ENCODE measurements around the gene SGPP1. TPM values are rescaled to one million over a fixed set of nuclear protein-coding genes. Genes with fewer than 3 reads are reported as not detected.
A peak's percentile ranks its signal among the peaks of the same experiment; 100 is the strongest.

Gene SGPP1, protein sequence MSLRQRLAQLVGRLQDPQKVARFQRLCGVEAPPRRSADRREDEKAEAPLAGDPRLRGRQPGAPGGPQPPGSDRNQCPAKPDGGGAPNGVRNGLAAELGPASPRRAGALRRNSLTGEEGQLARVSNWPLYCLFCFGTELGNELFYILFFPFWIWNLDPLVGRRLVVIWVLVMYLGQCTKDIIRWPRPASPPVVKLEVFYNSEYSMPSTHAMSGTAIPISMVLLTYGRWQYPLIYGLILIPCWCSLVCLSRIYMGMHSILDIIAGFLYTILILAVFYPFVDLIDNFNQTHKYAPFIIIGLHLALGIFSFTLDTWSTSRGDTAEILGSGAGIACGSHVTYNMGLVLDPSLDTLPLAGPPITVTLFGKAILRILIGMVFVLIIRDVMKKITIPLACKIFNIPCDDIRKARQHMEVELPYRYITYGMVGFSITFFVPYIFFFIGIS
- 10 to 100 TPM; 18.2 to 19.9 TPM for total RNA-seq

DNA sequence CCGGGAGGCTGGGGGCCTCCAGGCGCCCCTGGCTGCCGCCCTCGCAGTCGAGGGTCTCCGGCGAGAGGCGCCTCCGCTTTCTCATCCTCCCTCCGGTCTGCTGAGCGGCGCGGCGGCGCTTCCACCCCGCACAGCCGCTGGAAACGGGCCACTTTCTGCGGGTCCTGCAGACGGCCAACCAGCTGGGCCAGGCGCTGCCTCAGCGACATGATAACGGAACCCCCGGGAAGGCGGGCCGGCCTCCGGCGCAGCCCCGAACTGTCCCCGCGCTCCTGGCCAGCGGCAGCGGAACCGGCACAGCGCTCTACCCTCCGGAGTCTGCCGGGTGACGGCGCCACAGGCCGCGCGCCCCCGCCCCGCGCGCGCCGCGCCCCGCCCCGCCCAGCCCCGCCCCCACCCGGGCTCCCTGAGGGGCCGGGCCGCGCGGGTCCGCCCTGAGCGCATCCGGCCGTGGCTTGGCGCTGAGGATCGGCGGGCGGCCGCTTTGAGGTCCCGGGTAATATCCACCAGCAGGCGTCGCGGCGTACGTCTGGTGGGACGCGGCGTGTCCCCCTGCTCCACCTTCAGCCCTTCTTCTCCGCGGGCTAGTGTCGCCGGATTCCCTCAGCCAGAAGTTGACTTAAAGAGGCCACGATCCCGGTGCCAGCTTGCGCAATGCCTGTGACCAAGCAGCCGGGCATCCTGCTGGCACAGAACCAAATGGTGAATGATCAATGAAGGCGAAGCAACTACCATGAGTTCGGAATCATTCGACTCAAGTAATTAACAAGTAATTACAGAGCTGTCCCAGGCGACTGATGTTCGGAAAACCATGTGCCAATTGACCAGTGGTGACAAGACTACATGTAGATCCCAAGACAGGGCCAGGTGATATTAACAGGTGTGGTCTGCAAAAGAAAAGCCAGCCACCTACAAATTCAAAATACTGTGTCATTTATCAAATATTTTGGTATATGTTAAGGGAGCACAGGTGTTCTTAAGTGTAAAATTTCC, at the start of gene SGPP1:
Gene SGPP1, minus strand, starts transcription at position 330 of the 993 bp plus-strand sequence. Its CDS starts 121 bp downstream, at position 209.
- Mint-ChIP-seq H3K4me1 (ENCODE audit: low read depth) (peaks cover 32% of the 10 kb centered on the region), H3K27me3 (ENCODE audit: low read depth) (peaks cover 7% of the 10 kb centered on the region), H3K36me3 (ENCODE audit: low read depth) (peaks cover 5% of the 10 kb centered on the region)

GRCh38 chr14:63777024-63777423, 49.2 kb upstream of the SGPP1 start:
- Mint-ChIP-seq H3K27me3 (ENCODE audit: low read depth) (no peaks in the 10 kb centered on the region), H3K9me3 (ENCODE audit: insufficient read depth) (no peaks in the 10 kb centered on the region), H3K4me1 (ENCODE audit: low read depth) (peaks cover 4% of the 10 kb centered on the region), H3K36me3 (ENCODE audit: low read depth) (no peaks in the 10 kb centered on the region), H3K4me3 (no peak overlapping the region), H3K27ac (no peak overlapping the region)
- DNase-seq: no peak
- ATAC-seq: no peak
- ChIA-PET POLR2A (no interaction called here), CTCF (no interaction called here)

More for the DNA sequence above, at the start of gene SGPP1:
- peak; percentile 95 for ATAC-seq
- Mint-ChIP-seq H3K27ac (peak within 1 kb of the TSS; percentile 98), H3K4me3 (peak within 1 kb of the TSS; percentile 97), H3K9me3 (ENCODE audit: insufficient read depth) (no peaks in the 10 kb centered on the region)
- peak; percentile 89 for DNase-seq
- ChIA-PET POLR2A (interaction anchor here (0.6 to 1.5 kb wide), 7 partner anchors 9 to 88 kb away, joined by 3 to 5 read pairs (median 3); no protein-coding TSS in a partner anchor), CTCF (interaction anchor here (0.7 to 5.8 kb wide), 11 partner anchors 9 to 576 kb away, joined by 3 to 44 read pairs (median 4); no protein-coding TSS in a partner anchor)

- ATAC-seq (no peak), DNase-seq (no peak)
- peak overlapping the region; percentile 52 for H3K27ac Mint-ChIP-seq
- no peaks in the 10 kb centered on the region for H3K27me3 Mint-ChIP-seq (ENCODE audit: low read depth)
- POLR2A ChIA-PET: interaction anchor here (0.9 kb wide), 1 partner anchor 46 kb away, joined by 3 read pairs; no protein-coding TSS in a partner anchor
- H3K4me1 Mint-ChIP-seq (ENCODE audit: low read depth): peaks cover 13% of the 10 kb centered on the region
- CTCF ChIA-PET: interaction anchor here (1.1 to 1.2 kb wide), 2 partner anchors 11 to 530 kb away, joined by 4 read pairs; no protein-coding TSS in a partner anchor
- H3K4me3 Mint-ChIP-seq: no peak overlapping the region
- H3K9me3 Mint-ChIP-seq (ENCODE audit: insufficient read depth): no peaks in the 10 kb centered on the region
- no peaks in the 10 kb centered on the region for H3K36me3 Mint-ChIP-seq (ENCODE audit: low read depth)
These were observed 45.6 kb upstream of the SGPP1 start for GRCh38 chr14:63773504-63773903.

DNA sequence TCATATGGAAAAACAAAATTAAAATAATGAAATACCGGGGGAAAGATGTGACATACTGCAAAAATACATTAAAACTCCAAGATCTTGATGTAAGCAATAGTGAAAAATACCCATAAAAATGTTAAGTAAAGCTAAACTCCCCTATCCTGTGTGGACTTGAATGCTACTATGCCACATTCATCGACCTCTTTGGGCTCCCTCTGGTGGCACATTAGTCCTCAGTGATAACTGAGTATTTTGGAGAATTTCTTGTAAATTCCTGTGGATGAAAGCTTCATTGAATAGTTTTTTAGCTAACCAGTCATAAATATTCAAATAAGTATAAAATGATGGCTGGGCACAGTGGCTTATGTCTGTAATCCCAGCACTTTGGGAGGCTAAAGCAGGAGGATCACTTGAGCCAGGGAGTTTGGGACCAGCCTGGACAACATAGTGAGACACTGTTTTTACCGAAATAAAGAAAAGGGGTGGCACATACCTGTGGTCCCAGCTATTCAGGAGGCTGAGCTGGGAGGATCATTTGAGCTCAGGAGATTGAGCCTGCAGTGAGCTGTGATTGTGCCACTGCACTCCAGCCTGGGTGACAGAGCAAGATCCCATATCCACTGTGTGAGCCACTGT, 42.4 kb upstream of the SGPP1 start:
- H3K4me3 Mint-ChIP-seq: no peak overlapping the region
- H3K9me3 Mint-ChIP-seq (ENCODE audit: insufficient read depth): no peaks in the 10 kb centered on the region
- ChIA-PET POLR2A (interaction anchor here (0.6 to 1.1 kb wide), 2 partner anchors 43 to 344 kb away, joined by 3 to 5 read pairs; partner anchors contain the start of gene SGPP1), CTCF (interaction anchor here (0.7 to 3.8 kb wide), 29 partner anchors 9 to 618 kb away, joined by 3 to 44 read pairs (median 4); partner anchors contain the start of genes MTHFD1, PPP2R5E, SGPP1 and WDR89)
- no peaks in the 10 kb centered on the region for H3K27me3 Mint-ChIP-seq (ENCODE audit: low read depth)
- ATAC-seq: peak; percentile 92
- peaks cover 13% of the 10 kb centered on the region for H3K4me1 Mint-ChIP-seq (ENCODE audit: low read depth)
- no peaks in the 10 kb centered on the region for H3K36me3 Mint-ChIP-seq (ENCODE audit: low read depth)
- peak overlapping the region; percentile 6 for H3K27ac Mint-ChIP-seq
- DNase-seq: peak; percentile 75

- no peaks in the 10 kb centered on the region for H3K36me3 Mint-ChIP-seq (ENCODE audit: low read depth)
- POLR2A ChIA-PET: no interaction called here
- no peak for ATAC-seq
These were observed 38.7 kb upstream of the SGPP1 start for GRCh38 chr14:63766611-63767010.

GRCh38 chr14:63764620-63765139, 36.8 kb upstream of the SGPP1 start:
- POLR2A ChIA-PET: no interaction called here
- H3K4me1 Mint-ChIP-seq (ENCODE audit: low read depth): peaks cover 14% of the 10 kb centered on the region
- CTCF ChIA-PET: interaction anchor here (1.3 to 1.4 kb wide), 2 partner anchors 36 to 376 kb away, joined by 3 to 5 read pairs; partner anchors contain the start of gene SGPP1
- H3K36me3 Mint-ChIP-seq (ENCODE audit: low read depth): no peaks in the 10 kb centered on the region
- no peak overlapping the region for H3K4me3 Mint-ChIP-seq
- no peaks in the 10 kb centered on the region for H3K27me3 Mint-ChIP-seq (ENCODE audit: low read depth)
- ATAC-seq: no peak
- H3K27ac Mint-ChIP-seq: no peak overlapping the region
- no peaks in the 10 kb centered on the region for H3K9me3 Mint-ChIP-seq (ENCODE audit: insufficient read depth)
- DNase-seq: no peak

More at GRCh38 chr14:63766611-63767010, 38.7 kb upstream of the SGPP1 start:
- H3K27ac Mint-ChIP-seq: no peak overlapping the region
- CTCF ChIA-PET: no interaction called here
- no peaks in the 10 kb centered on the region for H3K9me3 Mint-ChIP-seq (ENCODE audit: insufficient read depth)
- no peaks in the 10 kb centered on the region for H3K27me3 Mint-ChIP-seq (ENCODE audit: low read depth)
- peaks cover 10% of the 10 kb centered on the region for H3K4me1 Mint-ChIP-seq (ENCODE audit: low read depth)
- DNase-seq: no peak
- no peak overlapping the region for H3K4me3 Mint-ChIP-seq

- POLR2A ChIA-PET: no interaction called here
- peaks cover 2% of the 10 kb centered on the region for H3K36me3 Mint-ChIP-seq (ENCODE audit: low read depth)
- DNase-seq (no peak), ATAC-seq (no peak)
- H3K9me3 Mint-ChIP-seq (ENCODE audit: insufficient read depth): no peaks in the 10 kb centered on the region
- H3K27ac Mint-ChIP-seq: no peak overlapping the region
- CTCF ChIA-PET: no interaction called here
- no peak overlapping the region for H3K4me3 Mint-ChIP-seq
- H3K4me1 Mint-ChIP-seq (ENCODE audit: low read depth): peaks cover 19% of the 10 kb centered on the region
- H3K27me3 Mint-ChIP-seq (ENCODE audit: low read depth): no peaks in the 10 kb centered on the region
These were observed 36.2 kb upstream of the SGPP1 start for GRCh38 chr14:63764103-63764502.

DNA sequence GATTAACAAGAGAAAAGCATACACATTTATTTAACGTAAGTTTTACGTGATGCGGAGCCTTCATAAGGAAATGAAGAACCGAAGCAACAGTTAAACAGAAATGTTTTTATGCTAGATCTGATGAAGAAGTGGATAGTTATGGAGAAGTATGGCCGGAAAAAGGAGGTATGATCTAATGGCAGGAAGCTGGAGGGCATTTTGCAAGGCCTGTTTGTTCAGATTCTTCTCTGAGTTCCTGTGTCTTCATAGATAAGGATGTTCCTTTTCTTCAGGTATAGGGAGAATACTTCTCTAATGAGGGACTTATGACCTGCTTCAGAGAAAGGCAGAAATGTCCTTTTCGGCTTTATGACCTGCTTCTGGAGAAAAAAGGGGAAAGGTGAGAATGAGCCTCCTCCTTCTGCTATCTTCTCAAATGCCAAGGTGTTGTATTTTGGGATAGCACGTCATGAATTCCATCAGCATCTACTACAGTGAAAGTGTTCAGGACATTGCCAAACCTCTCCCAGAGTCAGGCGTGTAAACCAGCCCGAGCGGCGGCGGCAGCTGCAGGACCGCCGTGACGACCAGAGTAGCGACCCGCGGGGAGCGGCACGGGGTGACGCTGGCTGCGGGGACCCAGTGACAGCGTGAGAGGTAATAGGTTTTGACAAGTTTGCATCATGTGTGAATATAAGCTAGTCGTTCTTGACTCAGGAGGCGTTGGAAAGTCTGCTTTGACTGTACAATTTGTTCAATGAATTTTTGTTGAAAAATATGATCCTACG, 33.7 kb upstream of the SGPP1 start:
- Mint-ChIP-seq H3K4me1 (ENCODE audit: low read depth) (peaks cover 19% of the 10 kb centered on the region), H3K27me3 (ENCODE audit: low read depth) (no peaks in the 10 kb centered on the region), H3K36me3 (ENCODE audit: low read depth) (peaks cover 2% of the 10 kb centered on the region), H3K9me3 (ENCODE audit: insufficient read depth) (no peaks in the 10 kb centered on the region), H3K27ac (no peak overlapping the region), H3K4me3 (no peak overlapping the region)
- ChIA-PET POLR2A (no interaction called here), CTCF (interaction anchor here (1.3 kb wide), 1 partner anchor 9 kb away, joined by 4 read pairs; no protein-coding TSS in a partner anchor)
- DNase-seq: no peak
- ATAC-seq: no peak

DNA sequence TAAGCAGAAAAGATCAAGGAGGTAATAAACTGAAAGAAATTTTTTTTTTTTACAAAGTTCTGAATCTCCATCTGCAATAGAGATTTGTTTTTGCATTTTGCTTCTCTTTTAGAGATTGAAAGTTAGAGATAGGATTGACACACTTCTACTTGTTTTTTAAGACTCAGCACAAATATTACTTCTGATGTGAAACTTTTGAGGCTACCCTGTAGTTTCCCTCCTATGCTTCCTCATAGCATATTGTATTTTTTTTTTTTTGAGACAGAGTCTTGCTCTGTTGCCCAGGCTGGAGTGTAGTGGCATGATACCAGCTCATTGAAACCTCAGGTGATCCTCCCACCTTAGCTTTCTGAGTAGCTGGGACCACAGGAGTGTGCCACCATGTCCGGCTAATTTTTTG, 32.1 kb upstream of the SGPP1 start:
- H3K27ac Mint-ChIP-seq: peak overlapping the region; percentile 95
- no peaks in the 10 kb centered on the region for H3K27me3 Mint-ChIP-seq (ENCODE audit: low read depth)
- peak; percentile 36 for ATAC-seq
- POLR2A ChIA-PET: no interaction called here
- CTCF ChIA-PET: no interaction called here
- H3K9me3 Mint-ChIP-seq (ENCODE audit: insufficient read depth): no peaks in the 10 kb centered on the region
- no peak for DNase-seq
- peaks cover 19% of the 10 kb centered on the region for H3K4me1 Mint-ChIP-seq (ENCODE audit: low read depth)
- peak overlapping the region; percentile 73 for H3K4me3 Mint-ChIP-seq
- H3K36me3 Mint-ChIP-seq (ENCODE audit: low read depth): peaks cover 2% of the 10 kb centered on the region

- peak; percentile 62 for DNase-seq
- H3K27ac Mint-ChIP-seq: peak overlapping the region; percentile 95
- H3K36me3 Mint-ChIP-seq (ENCODE audit: low read depth): peaks cover 2% of the 10 kb centered on the region
- peak overlapping the region; percentile 73 for H3K4me3 Mint-ChIP-seq
- H3K9me3 Mint-ChIP-seq (ENCODE audit: insufficient read depth): no peaks in the 10 kb centered on the region
- peaks cover 19% of the 10 kb centered on the region for H3K4me1 Mint-ChIP-seq (ENCODE audit: low read depth)
- peak; percentile 98 for ATAC-seq
- POLR2A ChIA-PET: no interaction called here
- H3K27me3 Mint-ChIP-seq (ENCODE audit: low read depth): no peaks in the 10 kb centered on the region
- CTCF ChIA-PET: interaction anchor here (3.1 kb wide), 1 partner anchor 11 kb away, joined by 12 read pairs; no protein-coding TSS in a partner anchor
These were observed 31.6 kb upstream of the SGPP1 start for GRCh38 chr14:63759456-63759855.

Data from activated CD8-positive, alpha-beta T cell treated with anti-CD3 and anti-CD28 coated beads, Interleukin-2, amount 10 ng/mL, durations not matched to agents 7 days and 5 days (primary cell).